Aorta (tissue), 5 donors: ENCODE data around the gene FAM124B. TPM values are rescaled to one million over a fixed set of nuclear protein-coding genes. Genes with fewer than 3 reads are reported as not detected.

Experiments
- ATAC-seq: fragments of 200-7000 bp; cut with Tn5 transposase; one replicate; pipeline ENCODE4 v1.9.1; 2022; ENCODE audit warnings: moderate library complexity; ENCODE audit not compliant: low FRiP score
- DNase-seq, 2 donors: peaks; one replicate each; pipeline ENCODE4 v3.0.0-alpha.2; 2020
- H3K27ac ChIP-seq, 2 donors: one replicate each; pipeline ENCODE4 v1.5.1; 2013; ENCODE audit warnings: low read length in 2 of 2, mild to moderate bottlenecking in 2 of 2, moderate library complexity in 2 of 2, control low read depth in 1 of 2, inconsistent platforms in 1 of 2, low read depth in 1 of 2
- H3K27me3 ChIP-seq, 2 donors: one replicate each; pipeline ENCODE4 v1.6.1; 2013; ENCODE audit warnings: control low read depth in 1 of 2, low read length in 1 of 2, mild to moderate bottlenecking in 1 of 2, moderate library complexity in 1 of 2; ENCODE audit not compliant: insufficient read depth in 2 of 2, control insufficient read depth in 1 of 2
- H3K36me3 ChIP-seq, 2 donors: one replicate each; pipeline ENCODE4 v1.6.1; 2013; ENCODE audit warnings: control low read depth in 1 of 2, low read length in 1 of 2, mild to moderate bottlenecking in 1 of 2; ENCODE audit not compliant: insufficient read depth in 2 of 2, control insufficient read depth in 1 of 2
- H3K4me1 ChIP-seq, 2 donors: one replicate each; pipeline ENCODE4 v1.6.1; 2013; ENCODE audit warnings: low read length in 2 of 2, control low read depth in 1 of 2, mild to moderate bottlenecking in 1 of 2, moderate library complexity in 1 of 2; ENCODE audit not compliant: insufficient read depth in 2 of 2, control insufficient read depth in 1 of 2
- H3K4me3 ChIP-seq, 2 donors: one replicate each; pipeline ENCODE4 v1.5.1; 2013; ENCODE audit warnings: low read length in 2 of 2, control low read depth in 1 of 2, mild to moderate bottlenecking in 1 of 2
- H3K9me3 ChIP-seq: one replicate; pipeline ENCODE4 v1.6.1; 2013; ENCODE audit warnings: mild to moderate bottlenecking, low read length; ENCODE audit not compliant: control insufficient read depth
- WGBS, 2 donors: extraction: QIAGEN DNeasy Blood & Tissue Kit; methylation state at CpG; one replicate each; pipeline ENCODE4 v1.1.7; 2013; 5-methylcytosine and 5-hydroxymethylcytosine counted together
- intact Hi-C, 2 donors: fragments of 100-400 bp; cut with DNase I; formaldehyde crosslinking; loops; one replicate each; pipeline versions ENCODE4 v1.14.2 to v1.15.0; 2022
- polyA plus RNA-seq, 2 donors: library from polyadenylated mRNA; stranded (reverse); fragments of 200-250 nt; gene quantifications; one replicate each; pipeline ENCODE4 v1.2.3, GENCODE V29; 2013
- total RNA-seq, 2 donors: library from RNA; stranded (reverse); fragmentation: NEBNext Ultra II Directional; extraction: Animal tissue kit (Norgen Biotek cat#: 25700); gene quantifications; one replicate each; pipeline ENCODE4 v1.2.1, GENCODE V29; 2021
- donor health status: healthy with polysubstance abuse.
- donor health status: Bipolar disorder and iron deficiency.
- donor health status: DM: no; HTN: no; CAD: no.
- donor health status: DM: no; HTN: no; CAD: no.
- donor health status: DM: yes; HTN: yes; CAD: no.

FAM124B gene
- total and polyA plus RNA-seq, 4 donors = 2.4 to 4.8 TPM; not detected in 2

GRCh38 chr2:224421065-224421464 is 19.2 kb upstream of the FAM124B start:
- DNase-seq (no peak), ATAC-seq (no peak)
- Histone ChIP-seq H3K36me3 (no peaks in the 10 kb centered on the region), H3K27ac (no peak overlapping the region), H3K4me1 (no peaks in the 10 kb centered on the region), H3K9me3 (peaks cover 3% of the 10 kb centered on the region), H3K27me3 (no peaks in the 10 kb centered on the region), H3K4me3 (no peak overlapping the region)
- 81 to 92% methylated on average over 2 of the region's 2 CpGs for WGBS, 2 donors
- intact Hi-C loops = no loop called here

GRCh38 chr2:224417947-224418346 is 16.0 kb upstream of the FAM124B start:
- Histone ChIP-seq H3K4me1 (no peaks in the 10 kb centered on the region), H3K27me3 (no peaks in the 10 kb centered on the region), H3K27ac (no peak overlapping the region), H3K36me3 (no peaks in the 10 kb centered on the region), H3K4me3 (no peak overlapping the region), H3K9me3 (peaks cover 3% of the 10 kb centered on the region)
- no peak for DNase-seq
- WGBS, 2 donors = 69 to 77% methylated on average over 4 of the region's 4 CpGs
- intact Hi-C loops = no loop called here
- ATAC-seq = no peak

GRCh38 chr2:224417361-224417729 is 15.4 kb upstream of the FAM124B start:
- H3K4me3 ChIP-seq = no peak overlapping the region
- ATAC-seq (no peak), DNase-seq (no peak)
- peaks cover 3% of the 10 kb centered on the region for H3K9me3 ChIP-seq
- H3K27ac ChIP-seq = no peak overlapping the region
- no peaks in the 10 kb centered on the region for H3K36me3 ChIP-seq
- no peaks in the 10 kb centered on the region for H3K4me1 ChIP-seq
- WGBS, 2 donors = 37 to 54% methylated on average over 1 of the region's 1 CpG
- intact Hi-C loops = no loop called here
- H3K27me3 ChIP-seq = no peaks in the 10 kb centered on the region

- Histone ChIP-seq H3K27ac (no peak overlapping the region), H3K4me3 (no peak overlapping the region), H3K4me1 (no peaks in the 10 kb centered on the region), H3K9me3 (peaks cover 3% of the 10 kb centered on the region), H3K27me3 (no peaks in the 10 kb centered on the region), H3K36me3 (no peaks in the 10 kb centered on the region)
- ATAC-seq = no peak
- WGBS, 2 donors = 77 to 87% methylated on average over 5 of the region's 5 CpGs
- DNase-seq = no peak
- intact Hi-C loops = no loop called here
Observed at GRCh38 chr2:224416656-224417360, 14.9 kb upstream of the FAM124B start.

GRCh38 chr2:224413381-224413780 is 11.5 kb upstream of the FAM124B start:
- no peaks in the 10 kb centered on the region for H3K36me3 ChIP-seq
- H3K4me3 ChIP-seq = no peak overlapping the region
- intact Hi-C loops = no loop called here
- WGBS, 2 donors = 93 to 100% methylated on average over 2 of the region's 2 CpGs
- no peaks in the 10 kb centered on the region for H3K4me1 ChIP-seq
- H3K9me3 ChIP-seq = no peaks in the 10 kb centered on the region
- DNase-seq (no peak), ATAC-seq (no peak)
- no peaks in the 10 kb centered on the region for H3K27me3 ChIP-seq
- H3K27ac ChIP-seq = no peak overlapping the region

- DNase-seq (no peak), ATAC-seq (no peak)
- WGBS, 2 donors = 60 to 65% methylated on average over 18 of the region's 18 CpGs
- Histone ChIP-seq H3K9me3 (no peaks in the 10 kb centered on the region), H3K4me3 (no peak overlapping the region), H3K36me3 (no peaks in the 10 kb centered on the region), H3K27me3 (peaks cover 0 to 1% of the 10 kb centered on the region in 2 donors), H3K4me1 (no peaks in the 10 kb centered on the region), H3K27ac (no peak overlapping the region)
- intact Hi-C loops = no loop called here
Observed at GRCh38 chr2:224412141-224413015, 10.5 kb upstream of the FAM124B start.

GRCh38 chr2:224410946-224411561 is 9.1 kb upstream of the FAM124B start:
- Histone ChIP-seq H3K27ac (no peak overlapping the region), H3K27me3 (peaks cover 0 to 1% of the 10 kb centered on the region in 2 donors), H3K9me3 (no peaks in the 10 kb centered on the region), H3K4me1 (no peaks in the 10 kb centered on the region), H3K4me3 (no peak overlapping the region), H3K36me3 (no peaks in the 10 kb centered on the region)
- DNase-seq (no peak), ATAC-seq (no peak)
- intact Hi-C loops = no loop called here
- WGBS, 2 donors = 84 to 85% methylated on average over 3 of the region's 3 CpGs

GRCh38 chr2:224408676-224409075 is 6.8 kb upstream of the FAM124B start:
- Histone ChIP-seq H3K27ac (no peak overlapping the region), H3K4me3 (no peak overlapping the region), H3K36me3 (no peaks in the 10 kb centered on the region), H3K9me3 (peaks cover 3% of the 10 kb centered on the region), H3K27me3 (peaks cover 0 to 1% of the 10 kb centered on the region in 2 donors), H3K4me1 (no peaks in the 10 kb centered on the region)
- WGBS, 2 donors = 60 to 70% methylated on average over 2 of the region's 2 CpGs
- DNase-seq = no peak
- ATAC-seq = no peak
- intact Hi-C loops = no loop called here
